SK-N-SH treated with all-trans-retinoic acid at 6 μM for 48 hours (cell line): Measurements from ENCODE around the gene COA8.

Experiments used
- ARNTL ChIP-seq: fragments of 450-650 bp; formaldehyde crosslinking; IDR thresholded peaks from 2 replicates; pipeline ENCODE4 v1.5.0; 2020; ENCODE audit warnings: low read depth, mild to moderate bottlenecking, moderate library complexity, borderline replicate concordance
- CSRNP3 ChIP-seq: fragments of 250-450 bp; sonication (Bioruptor Pico); IDR thresholded peaks from 2 replicates; pipeline ENCODE4 v1.5.1; 2021; ENCODE audit warnings: mild to moderate bottlenecking, moderate library complexity
- PATZ1 ChIP-seq: fragments of 250-450 bp; sonication (Bioruptor Pico); IDR thresholded peaks from 2 replicates; pipeline ENCODE4 v1.8.0; 2020; ENCODE audit warnings: mild to moderate bottlenecking, moderate library complexity, borderline replicate concordance
- POU6F1 ChIP-seq: fragments of 250-450 bp; sonication (Bioruptor Pico); IDR thresholded peaks from 2 replicates; pipeline ENCODE4 v1.8.0; 2021; ENCODE audit warnings: low read depth, mild to moderate bottlenecking, moderate library complexity, borderline replicate concordance
- RARB ChIP-seq: fragments of 250-450 bp; sonication (Bioruptor Pico); IDR thresholded peaks from 2 replicates; pipeline ENCODE4 v1.8.0; 2021; ENCODE audit warnings: mild to moderate bottlenecking, moderate library complexity
- TCF4 ChIP-seq: fragments of 250-450 bp; sonication (Bioruptor Pico); IDR thresholded peaks from 2 replicates; pipeline ENCODE4 v1.8.0; 2021; ENCODE audit warnings: mild to moderate bottlenecking, moderate library complexity, borderline replicate concordance
- TOX ChIP-seq: fragments of 250-450 bp; sonication (Bioruptor Pico); IDR thresholded peaks from 2 replicates; pipeline ENCODE4 v1.8.0; 2021; ENCODE audit warnings: mild to moderate bottlenecking, moderate library complexity, borderline replicate concordance
- TSHZ2 ChIP-seq: fragments of 250-450 bp; sonication (Bioruptor Pico); IDR thresholded peaks from 2 replicates; pipeline ENCODE4 v1.5.0; 2020; ENCODE audit warnings: mild to moderate bottlenecking, moderate library complexity
- ZFP30 ChIP-seq: fragments of 450-650 bp; formaldehyde crosslinking; IDR thresholded peaks from 2 replicates; pipeline ENCODE4 v1.5.0; 2022; ENCODE audit warnings: mild to moderate bottlenecking, moderate library complexity
- ZNF8 ChIP-seq: fragments of 450-650 bp; formaldehyde crosslinking; IDR thresholded peaks from 2 replicates; pipeline ENCODE4 v1.5.0; 2020; ENCODE audit warnings: mild to moderate bottlenecking, moderate library complexity

- TF ChIP-seq TCF4 (CRISPR knock-in tag) (no peak), PATZ1 (no peak), RARB (no peak), ZNF8 (CRISPR knock-in tag) (no peak), TSHZ2 (CRISPR knock-in tag) (no peak), ARNTL (no peak), CSRNP3 (CRISPR knock-in tag) (no peak), TOX (CRISPR knock-in tag) (no peak), POU6F1 (no peak), ZFP30 (CRISPR knock-in tag) (no peak)
Measured at GRCh38 chr14:103581954-103582703, 19.4 kb downstream of the COA8 start.
